NT2/D1 (cell line): ENCODE results near the gene MAP3K10.

ENCODE experiments used
- SUZ12 ChIP-seq: IDR thresholded peaks from 2 replicates; pipeline ENCODE4 v1.6.1; 2011; ENCODE audit not compliant: insufficient read length, insufficient read depth; ENCODE audit errors: extremely low read depth
- YY1 ChIP-seq: IDR thresholded peaks from 2 replicates; pipeline ENCODE4 v1.6.1; 2011; ENCODE audit not compliant: insufficient read length, insufficient read depth
- ZNF274 ChIP-seq: IDR thresholded peaks from 2 replicates; pipeline ENCODE4 v1.6.1; 2011; ENCODE audit warnings: mild to moderate bottlenecking, low read depth, low read length

DNA sequence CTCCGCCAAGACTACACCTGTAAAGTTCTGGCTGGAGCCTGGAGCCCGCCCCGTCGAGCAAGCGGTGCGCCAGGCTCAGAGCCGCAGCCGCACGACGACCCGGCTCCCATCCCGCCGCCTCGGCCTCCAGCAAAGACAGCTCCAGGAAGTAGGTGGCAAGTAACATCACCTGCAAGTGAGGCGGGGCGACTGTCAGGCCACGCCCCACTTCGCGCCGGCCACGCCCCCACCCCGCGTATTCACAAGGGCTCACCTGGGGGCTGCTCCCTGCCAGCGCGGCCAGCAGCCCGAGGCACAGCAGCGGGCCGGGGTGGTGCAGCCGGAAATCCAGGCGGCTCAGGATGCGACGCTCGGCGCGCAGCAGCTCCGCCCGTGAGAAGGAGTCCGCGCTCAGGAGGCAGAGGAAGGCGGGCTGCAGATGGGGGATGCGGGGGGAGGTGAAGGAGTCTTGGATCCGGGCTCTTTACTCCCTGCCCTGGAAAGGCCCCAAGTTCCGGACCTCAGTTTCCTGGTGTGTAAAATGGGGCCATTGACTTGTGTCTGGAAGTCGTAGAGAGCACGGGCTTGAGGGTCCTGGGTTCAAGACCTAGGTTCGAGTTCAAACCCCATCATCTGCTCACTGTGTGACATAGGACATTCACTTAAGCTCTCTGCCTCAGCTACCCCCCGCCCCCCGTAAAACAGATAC lies 32.1 kb downstream of the MAP3K10 start:
- no peak for TF ChIP-seq YY1
- TF ChIP-seq SUZ12: no peak
- no peak for TF ChIP-seq ZNF274
